ENCODE results near the gene MPHOSPH6.
"Not testable (repeated sequence)": the region's sequence is repeated elsewhere in the genome, so short reads cannot be mapped to it uniquely, and the experiment has no call there.

The MPHOSPH6 gene

DNA sequence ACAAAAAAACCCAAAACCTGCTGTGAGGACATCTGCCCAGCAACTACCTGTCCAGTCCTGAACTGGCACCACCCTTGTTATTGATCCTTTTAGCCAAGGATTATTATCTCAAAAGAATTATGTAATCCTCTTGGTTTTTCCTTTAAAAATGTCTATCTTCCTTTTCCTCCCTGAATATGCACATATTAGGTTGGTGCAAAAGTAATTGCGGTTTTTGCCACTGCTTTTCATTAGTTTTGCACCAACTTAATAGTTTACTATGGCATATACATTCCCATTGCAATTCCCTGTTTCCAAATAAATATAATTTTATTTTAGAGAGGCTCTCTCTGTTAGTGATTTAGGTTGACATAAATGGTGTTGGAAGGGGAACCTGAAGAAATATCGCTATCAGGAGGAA is 51.3 kb downstream of the MPHOSPH6 start:
- no peak for DNase-seq (ENCODE audit: low spot score)

DNA sequence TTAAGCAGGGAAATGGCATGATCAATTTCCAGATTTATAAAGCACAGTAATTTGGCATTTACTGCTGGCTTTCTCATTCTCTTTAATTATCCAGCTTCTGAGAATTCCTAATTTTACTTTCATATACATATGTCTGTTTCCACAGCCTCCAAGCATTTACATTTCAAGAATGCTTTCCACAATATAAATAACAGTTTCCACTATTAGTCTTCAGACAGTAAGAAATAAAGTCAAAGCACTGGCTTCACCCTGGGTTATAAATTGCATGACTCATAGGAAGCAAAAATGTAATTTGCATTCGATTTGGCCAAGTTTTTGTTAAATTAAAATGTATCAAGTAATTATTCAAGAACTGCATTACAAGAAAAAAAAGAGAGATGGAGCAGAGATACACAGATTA is 53.5 kb downstream of the MPHOSPH6 start:
- no peak for DNase-seq (ENCODE audit: low spot score)

DNA sequence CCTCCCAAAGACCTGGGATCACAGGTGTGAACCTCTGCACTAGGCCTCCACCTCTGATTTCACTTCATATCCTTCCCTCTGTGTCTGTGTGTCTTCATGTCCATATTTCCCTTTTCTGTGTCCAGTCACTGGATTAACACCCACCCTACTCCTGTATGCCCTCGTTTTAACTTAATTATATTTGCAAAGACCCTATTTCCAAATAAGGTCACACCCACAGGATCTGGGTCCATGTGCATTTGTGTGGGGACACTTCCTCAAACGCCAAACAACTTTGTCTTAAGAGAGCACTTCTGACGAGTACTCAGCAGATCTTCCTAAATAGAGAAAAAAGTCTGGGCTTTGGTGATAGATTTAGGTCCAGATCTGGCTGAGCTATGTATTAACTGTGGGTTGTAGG is 56.3 kb downstream of the MPHOSPH6 start:
- no peak for DNase-seq (ENCODE audit: low spot score)

DNA sequence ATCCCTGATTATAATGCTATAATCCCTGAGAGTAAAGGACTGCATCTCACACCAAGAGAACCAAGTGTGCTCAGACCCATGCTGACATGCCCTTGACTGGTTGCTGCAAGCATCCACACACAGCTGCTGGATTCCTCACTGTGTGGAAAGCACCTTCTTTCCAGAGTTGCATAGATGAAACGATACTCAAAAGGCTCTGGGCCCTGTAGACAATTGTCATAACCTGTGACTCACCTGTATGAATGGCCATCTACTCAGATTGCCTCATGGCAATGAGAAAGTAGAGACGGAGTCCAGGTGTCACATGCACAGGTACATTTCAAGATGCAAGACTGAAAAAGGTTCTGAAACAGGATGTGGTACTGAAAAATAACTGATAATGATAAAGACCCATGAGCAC is 58.1 kb downstream of the MPHOSPH6 start:
- no peak for DNase-seq (ENCODE audit: low spot score)

DNA sequence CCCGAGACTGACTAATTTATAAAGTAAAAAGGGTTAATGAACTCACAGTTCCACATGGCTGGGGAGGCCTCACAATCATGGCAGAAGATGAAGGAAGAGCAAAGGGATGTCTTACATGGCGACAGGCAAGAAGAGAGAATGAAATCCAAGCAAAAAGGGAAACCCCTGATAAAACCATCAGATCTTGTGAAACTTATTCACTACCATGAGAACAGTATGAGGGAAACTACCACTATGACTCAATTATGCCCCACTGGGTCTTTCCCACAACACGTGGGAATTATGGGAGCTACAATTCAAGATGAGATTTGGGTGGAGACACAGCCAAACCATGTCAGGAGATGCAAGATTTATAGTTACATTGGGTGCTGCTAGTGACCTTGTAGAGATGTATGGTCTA is 60.8 kb downstream of the MPHOSPH6 start:
- DNase-seq (ENCODE audit: low spot score), result not testable (repeated sequence)

DNA sequence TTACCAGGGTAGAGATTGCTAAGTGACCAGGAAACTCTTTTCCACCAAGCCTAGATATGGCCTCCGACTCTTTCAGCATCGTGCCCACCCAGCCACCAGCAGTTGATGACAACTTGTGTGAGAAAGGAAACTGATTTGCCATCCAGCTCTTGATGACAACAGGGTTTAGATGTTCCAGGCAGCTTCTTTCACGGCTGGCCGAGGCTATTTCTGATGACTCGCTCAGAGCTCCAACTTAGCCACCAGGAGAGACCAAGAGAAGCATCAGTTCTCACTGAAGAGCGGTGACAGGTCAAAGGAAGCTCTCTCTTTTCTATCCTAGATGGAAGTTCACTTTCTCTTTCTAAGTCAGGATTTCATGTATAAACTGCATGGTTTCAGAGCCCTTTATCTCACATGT is 61.2 kb downstream of the MPHOSPH6 start:
- no peak for DNase-seq (ENCODE audit: low spot score)

DNA sequence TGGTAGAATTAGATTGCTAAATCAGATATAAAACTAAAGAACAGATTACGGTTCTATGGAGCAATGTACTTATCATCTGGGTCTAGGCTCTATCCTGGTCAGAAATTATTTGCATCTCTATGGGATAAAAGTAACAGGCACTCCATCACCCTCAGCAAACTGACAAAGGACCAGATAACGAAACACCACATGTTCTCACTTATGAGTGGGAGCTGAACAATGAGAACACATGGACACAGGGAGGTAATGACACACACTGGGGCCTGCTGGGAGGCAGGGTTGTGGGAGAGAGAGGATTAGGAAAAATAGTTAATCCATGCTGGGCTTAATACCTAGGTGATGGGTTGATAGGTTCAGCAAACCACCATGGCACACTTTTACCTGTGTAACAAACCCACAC is 61.9 kb downstream of the MPHOSPH6 start:
- DNase-seq (ENCODE audit: low spot score), result no peak

DNA sequence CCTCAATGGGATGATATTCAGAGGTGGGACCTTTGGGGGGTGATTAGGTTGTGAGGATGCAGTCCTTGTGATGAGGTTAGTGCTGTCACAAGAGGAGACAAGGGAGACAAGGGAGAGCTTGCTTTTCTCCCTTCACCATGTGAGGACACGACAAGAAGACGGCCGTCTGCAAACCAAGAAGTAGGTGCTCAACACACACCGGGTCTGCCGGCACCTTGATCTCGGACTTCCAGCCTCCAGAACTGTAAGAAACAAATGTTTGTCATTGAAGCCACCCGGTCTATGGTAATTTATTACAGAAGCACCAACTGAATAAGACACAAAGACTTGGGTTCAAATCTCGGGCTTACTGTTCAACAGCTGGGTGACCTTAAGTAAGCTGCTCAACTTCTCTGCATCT is 64.9 kb downstream of the MPHOSPH6 start:
- DNase-seq (ENCODE audit: low spot score), result no peak
